ENCODE measurements around the gene SLC38A1.

Gene SLC38A1

DNA sequence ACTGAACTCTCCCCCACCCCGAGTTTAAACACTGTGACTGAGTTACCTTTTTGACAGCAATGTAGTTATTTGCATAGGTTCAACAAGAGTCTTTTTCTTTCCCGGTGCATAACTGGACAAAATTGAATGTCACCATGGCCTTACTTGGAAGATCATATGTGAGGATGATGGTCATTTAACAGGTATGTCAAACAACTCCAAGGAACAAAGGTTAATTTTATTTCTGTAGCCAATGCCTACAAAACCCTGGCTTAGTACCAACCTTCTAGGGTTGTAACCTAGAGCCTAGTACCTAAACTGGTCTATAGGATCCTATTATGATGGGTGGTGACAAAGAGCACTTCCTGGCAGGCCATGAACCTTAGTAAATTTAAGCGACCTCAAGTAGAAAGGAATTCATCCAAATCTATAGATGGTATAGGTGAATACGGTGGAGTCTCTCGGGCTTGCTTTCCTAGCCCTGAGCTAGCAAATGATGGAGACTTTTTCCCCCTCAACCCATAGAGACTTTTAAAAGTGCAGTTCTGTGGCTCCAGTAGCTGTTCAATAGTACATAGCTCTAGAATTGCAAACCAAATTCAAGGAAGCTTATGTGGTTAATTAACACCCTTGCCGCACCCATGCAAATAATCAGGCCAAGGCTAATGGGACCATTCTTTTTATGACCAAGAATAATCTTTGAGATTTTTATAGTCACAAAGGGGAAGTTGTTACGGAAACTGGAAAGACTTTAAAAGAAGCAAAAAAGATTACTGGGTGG, 89.0 kb downstream of the SLC38A1 start:
- TF ChIP-seq CTCF (conservative IDR thresholded peaks at IDR 0.05; ENCODE audit: low read depth, low read length), result no peak
- no peak overlapping the region for H3K4me3 ChIP-seq (ENCODE audit: low read length)
- DNase-seq (ENCODE audit: low read depth), result no peak

GRCh38 chr12:46177837-46178608, 90.8 kb downstream of the SLC38A1 start:
- no peak for DNase-seq (ENCODE audit: low read depth)
- TF ChIP-seq CTCF (conservative IDR thresholded peaks at IDR 0.05; ENCODE audit: low read depth, low read length), result no peak
- no peak overlapping the region for H3K4me3 ChIP-seq (ENCODE audit: low read length)

- TF ChIP-seq CTCF (conservative IDR thresholded peaks at IDR 0.05; ENCODE audit: low read depth, low read length), result no peak
- no peak overlapping the region for H3K4me3 ChIP-seq (ENCODE audit: low read length)
- no peak for DNase-seq (ENCODE audit: low read depth)
These were observed 91.8 kb downstream of the SLC38A1 start for GRCh38 chr12:46177025-46177424.

GRCh38 chr12:46174919-46175318, 93.9 kb downstream of the SLC38A1 start:
- TF ChIP-seq CTCF (conservative IDR thresholded peaks at IDR 0.05; ENCODE audit: low read depth, low read length), result no peak
- no peak overlapping the region for H3K4me3 ChIP-seq (ENCODE audit: low read length)
- no peak for DNase-seq (ENCODE audit: low read depth)

- TF ChIP-seq CTCF (conservative IDR thresholded peaks at IDR 0.05; ENCODE audit: low read depth, low read length), result no peak
- H3K4me3 ChIP-seq (ENCODE audit: low read length), result no peak overlapping the region
- no peak for DNase-seq (ENCODE audit: low read depth)
These were observed 94.7 kb downstream of the SLC38A1 start for GRCh38 chr12:46174061-46174662.

DNA sequence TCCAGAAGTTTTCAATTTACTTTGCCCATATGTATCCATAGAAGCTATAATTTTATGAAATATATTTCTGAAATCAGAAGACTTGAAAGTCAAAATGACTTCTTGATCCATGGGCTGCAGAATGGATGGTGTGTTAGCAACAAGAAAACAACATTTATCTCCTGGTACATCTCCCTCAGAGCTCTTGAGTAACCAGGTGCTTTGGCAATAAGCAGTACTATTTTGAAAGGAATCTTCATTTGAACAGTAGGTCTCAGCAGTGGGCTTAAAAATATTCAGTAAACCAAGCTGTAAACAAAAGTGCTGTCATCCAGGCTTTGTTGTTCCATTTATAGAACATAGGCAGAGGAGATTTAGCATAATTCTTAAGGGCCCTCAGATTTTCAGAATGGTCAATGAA, 100.4 kb downstream of the SLC38A1 start:
- no peak overlapping the region for H3K4me3 ChIP-seq (ENCODE audit: low read length)
- no peak for TF ChIP-seq CTCF (conservative IDR thresholded peaks at IDR 0.05; ENCODE audit: low read depth, low read length)

More for the DNA sequence above, 100.4 kb downstream of the SLC38A1 start:
- no peak for DNase-seq (ENCODE audit: low read depth)
